GM10266 (cell line): ENCODE measurements around the gene PGAP1.

Source experiments
- DNase-seq: peaks from one replicate; pipeline ENCODE4 v3.0.0; 2012; ENCODE audit errors: extremely low spot score
- CTCF ChIP-seq: IDR thresholded peaks from 2 replicates; pipeline ENCODE4 v1.5.1; 2012; ENCODE audit warnings: mild to moderate bottlenecking, low read depth; ENCODE audit not compliant: control insufficient read depth, insufficient read depth; ENCODE audit errors: missing control alignments

Gene PGAP1

GRCh38 chr2:196967116-196967515, 40.6 kb upstream of the PGAP1 start:
- no peak for DNase-seq
- TF ChIP-seq CTCF: no peak

- TF ChIP-seq CTCF: no peak
- DNase-seq: no peak
Measured at GRCh38 chr2:196966061-196966460, 39.6 kb upstream of the PGAP1 start.

DNA sequence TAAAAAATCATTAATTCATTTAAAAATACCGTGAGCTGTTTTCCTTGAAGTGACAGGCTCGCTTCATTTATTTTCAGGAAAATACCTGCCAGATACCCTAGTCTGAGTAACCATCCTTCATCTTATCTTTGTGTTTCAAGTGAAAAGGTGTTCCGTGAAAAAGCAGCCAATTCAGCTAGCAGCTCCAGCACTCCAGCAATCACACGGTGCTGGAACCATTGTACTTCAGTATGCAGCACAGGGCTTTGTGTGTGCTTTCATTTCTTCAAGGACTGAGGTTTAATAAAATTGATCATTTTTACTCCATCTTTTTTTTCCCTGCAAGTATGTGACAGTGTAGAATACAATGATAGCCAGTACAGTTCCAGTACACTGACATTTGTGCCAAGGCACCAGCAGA, 39.1 kb upstream of the PGAP1 start:
- no peak for TF ChIP-seq CTCF
- DNase-seq: no peak

GRCh38 chr2:196963961-196964360, 37.5 kb upstream of the PGAP1 start:
- no peak for TF ChIP-seq CTCF

DNA sequence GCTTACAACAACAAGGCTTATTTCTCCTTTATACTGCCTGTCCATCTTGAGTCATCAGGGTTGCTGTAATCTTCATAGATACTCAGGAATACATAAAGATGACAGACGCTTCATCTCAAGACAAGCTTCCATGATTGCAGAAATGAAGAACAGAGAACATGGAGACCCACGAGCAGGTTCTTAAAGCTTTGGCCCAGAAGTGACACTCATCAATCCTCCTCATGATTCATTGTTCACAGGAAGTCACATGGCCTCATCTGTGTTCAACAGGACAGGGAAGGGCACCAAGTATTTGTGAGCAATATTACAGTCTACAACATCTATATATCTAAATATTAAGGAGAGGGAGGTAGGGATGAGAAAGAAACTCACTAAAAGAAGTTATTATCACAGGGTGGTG, 36.5 kb upstream of the PGAP1 start:
- DNase-seq: no peak
- no peak for TF ChIP-seq CTCF

More at GRCh38 chr2:196963961-196964360, 37.5 kb upstream of the PGAP1 start:
- DNase-seq: no peak

DNA sequence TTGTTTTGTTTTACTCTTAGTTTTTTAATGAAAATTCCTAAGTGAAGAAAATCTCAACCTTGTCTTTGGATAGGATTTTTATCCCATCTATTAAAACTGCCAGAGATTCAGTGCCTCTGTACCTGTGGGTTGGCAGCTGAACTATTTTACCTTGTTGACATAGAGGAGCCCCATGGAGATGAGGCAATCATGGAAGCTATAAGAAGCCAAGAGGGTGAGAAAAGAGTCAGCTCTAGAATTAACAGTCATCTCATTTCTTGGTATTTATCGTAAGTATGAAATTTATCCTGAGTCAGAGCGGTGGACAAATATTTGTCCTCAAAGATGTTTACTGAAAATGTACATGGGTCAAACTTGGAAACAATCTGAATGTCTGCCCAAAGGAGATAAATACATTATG, 35.8 kb upstream of the PGAP1 start:
- DNase-seq: no peak

DNA sequence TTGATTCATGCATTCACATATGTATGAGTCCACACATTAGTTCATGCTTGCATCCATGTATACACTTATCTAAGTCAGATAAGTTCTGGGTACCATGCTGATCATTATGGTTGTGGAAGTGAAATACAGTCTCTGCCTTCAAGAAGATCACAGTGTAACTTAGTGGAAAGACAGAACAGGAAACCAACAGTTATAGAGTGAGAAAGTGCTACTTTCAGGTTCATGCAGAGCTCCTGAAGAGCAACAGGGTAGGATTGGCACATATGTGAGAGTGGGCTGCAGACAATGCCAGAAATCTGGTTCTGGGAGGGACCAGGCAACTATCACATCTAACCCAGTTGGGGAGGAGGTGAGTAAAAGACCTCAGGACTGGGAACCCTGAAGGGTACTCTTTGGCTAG, 35.4 kb upstream of the PGAP1 start:
- TF ChIP-seq CTCF: no peak
- peak; percentile 13 for DNase-seq

More for the DNA sequence above, 35.8 kb upstream of the PGAP1 start:
- TF ChIP-seq CTCF: no peak
